ACC112 (cell line): Measurements from ENCODE around the gene FOXC2.
"Not testable (repeated sequence)": the region's sequence is repeated elsewhere in the genome, so short reads cannot be mapped to it uniquely, and the experiment has no call there.

Source experiments
- H2AFZ ChIP-seq: fragments of 200-600 bp; sonication (generic); one replicate; pipeline ENCODE4 v1.6.0; 2017; ENCODE audit warnings: antibody characterized with exemption, low read length; ENCODE audit not compliant: unreplicated experiment
- H3K27ac ChIP-seq: fragments of 200-600 bp; sonication (generic); 2 replicates; pipeline ENCODE4 v1.5.1; 2014; ENCODE audit warnings: low read depth, mild to moderate bottlenecking, antibody characterized with exemption, low read length, moderate library complexity
- H3K27me3 ChIP-seq: fragments of 200-600 bp; sonication (generic); 2 replicates; pipeline ENCODE4 v1.6.1; 2014; ENCODE audit warnings: mild to moderate bottlenecking, antibody characterized with exemption, low read length, moderate library complexity, mixed read lengths; ENCODE audit not compliant: insufficient read depth
- H3K36me3 ChIP-seq: fragments of 200-600 bp; sonication (generic); 2 replicates; pipeline ENCODE4 v1.6.1; 2016; ENCODE audit warnings: mild to moderate bottlenecking, antibody characterized with exemption, low read length, moderate library complexity, mixed read lengths; ENCODE audit not compliant: insufficient read depth
- H3K4me1 ChIP-seq: fragments of 200-600 bp; sonication (generic); one replicate; pipeline ENCODE4 v1.6.1; 2016; ENCODE audit warnings: low read length, mixed read lengths; ENCODE audit not compliant: insufficient read depth, unreplicated experiment, control insufficient read depth
- H3K4me3 ChIP-seq: fragments of 200-600 bp; sonication (generic); 2 replicates; pipeline ENCODE4 v1.5.1; 2014; ENCODE audit warnings: mild to moderate bottlenecking, low read depth, low read length
- H3K79me2 ChIP-seq: fragments of 200-600 bp; sonication (generic); one replicate; pipeline ENCODE4 v1.6.0; 2016; ENCODE audit warnings: low read length; ENCODE audit not compliant: control insufficient read depth, unreplicated experiment, insufficient read depth

FOXC2 gene

GRCh38 chr16:86579268-86580062 is 12.8 kb downstream of the FOXC2 start:
- Histone ChIP-seq H3K36me3 (no peaks in the 10 kb centered on the region; the same call in 1 of the 2 replicates), H3K4me3 (peak overlapping the region; percentile 13), H3K27ac (peak overlapping the region; percentile 83), H3K4me1 (peaks cover 44% of the 10 kb centered on the region), H3K27me3 (no peaks in the 10 kb centered on the region), H2AFZ (no peak overlapping the region), H3K79me2 (peaks cover 62% of the 10 kb centered on the region)

GRCh38 chr16:86580063-86580790 is 13.6 kb downstream of the FOXC2 start:
- peak overlapping the region; percentile 83; the same call in 1 of the 2 replicates for H3K27ac ChIP-seq
- peak overlapping the region; percentile 13 for H3K4me3 ChIP-seq
- H3K27me3 ChIP-seq = no peaks in the 10 kb centered on the region
- no peak overlapping the region for H2AFZ ChIP-seq
- peaks cover 46% of the 10 kb centered on the region for H3K4me1 ChIP-seq
- H3K79me2 ChIP-seq = peaks cover 54% of the 10 kb centered on the region
- no peaks in the 10 kb centered on the region; the same call in 1 of the 2 replicates for H3K36me3 ChIP-seq

GRCh38 chr16:86580791-86581170 is 14.2 kb downstream of the FOXC2 start:
- Histone ChIP-seq H3K27me3 (no peaks in the 10 kb centered on the region), H3K36me3 (no peaks in the 10 kb centered on the region; the same call in 1 of the 2 replicates), H3K27ac (peak overlapping the region; percentile 17; the same call in 1 of the 2 replicates), H3K4me3 (no peak overlapping the region; the same call in 1 of the 2 replicates), H3K79me2 (peaks cover 52% of the 10 kb centered on the region), H3K4me1 (peaks cover 48% of the 10 kb centered on the region), H2AFZ (no peak overlapping the region)

GRCh38 chr16:86581458-86581857 is 14.8 kb downstream of the FOXC2 start:
- H2AFZ ChIP-seq = no peak overlapping the region
- H3K4me1 ChIP-seq = peaks cover 55% of the 10 kb centered on the region

GRCh38 chr16:86584071-86584685 is 17.5 kb downstream of the FOXC2 start:
- no peak overlapping the region for H2AFZ ChIP-seq
- peaks cover 29% of the 10 kb centered on the region for H3K79me2 ChIP-seq
- H3K27ac ChIP-seq = peak overlapping the region; percentile 96
- no peaks in the 10 kb centered on the region; the same call in 1 of the 2 replicates for H3K36me3 ChIP-seq
- H3K4me1 ChIP-seq = peaks cover 52% of the 10 kb centered on the region
- H3K4me3 ChIP-seq = no peak overlapping the region
- H3K27me3 ChIP-seq = no peaks in the 10 kb centered on the region

More at GRCh38 chr16:86581458-86581857, 14.8 kb downstream of the FOXC2 start:
- Histone ChIP-seq H3K4me3 (no peak overlapping the region), H3K79me2 (peaks cover 49% of the 10 kb centered on the region), H3K27ac (peak overlapping the region; percentile 17), H3K27me3 (no peaks in the 10 kb centered on the region), H3K36me3 (no peaks in the 10 kb centered on the region; the same call in 1 of the 2 replicates)

GRCh38 chr16:86584726-86585721 is 18.4 kb downstream of the FOXC2 start:
- Histone ChIP-seq H3K4me3 (peak overlapping the region; percentile 45; the same call in 1 of the 2 replicates), H2AFZ (peak overlapping the region; percentile 44), H3K36me3 (no peaks in the 10 kb centered on the region; the same call in 1 of the 2 replicates), H3K27ac (peak overlapping the region; percentile 96), H3K79me2 (peaks cover 21% of the 10 kb centered on the region), H3K4me1 (peaks cover 57% of the 10 kb centered on the region), H3K27me3 (no peaks in the 10 kb centered on the region)

- Histone ChIP-seq H3K27ac (peak overlapping the region; percentile 96), H2AFZ (peak overlapping the region; percentile 44)
Measured at GRCh38 chr16:86585821-86586611, 19.4 kb downstream of the FOXC2 start.

GRCh38 chr16:86587487-86587886 is 20.9 kb downstream of the FOXC2 start:
- peaks cover 60% of the 10 kb centered on the region for H3K4me1 ChIP-seq
- no peak overlapping the region for H3K4me3 ChIP-seq
- H3K79me2 ChIP-seq = peaks cover 4% of the 10 kb centered on the region
- H2AFZ ChIP-seq = no peak overlapping the region
- H3K27ac ChIP-seq = no peak overlapping the region
- no peaks in the 10 kb centered on the region for H3K27me3 ChIP-seq
- no peaks in the 10 kb centered on the region; the same call in 1 of the 2 replicates for H3K36me3 ChIP-seq

More at GRCh38 chr16:86585821-86586611, 19.4 kb downstream of the FOXC2 start:
- Histone ChIP-seq H3K4me3 (peak overlapping the region; percentile 45; the same call in 1 of the 2 replicates), H3K36me3 (no peaks in the 10 kb centered on the region; the same call in 1 of the 2 replicates), H3K4me1 (peaks cover 66% of the 10 kb centered on the region), H3K79me2 (peaks cover 11% of the 10 kb centered on the region), H3K27me3 (no peaks in the 10 kb centered on the region)

GRCh38 chr16:86587955-86588354 is 21.3 kb downstream of the FOXC2 start:
- H3K4me1 ChIP-seq = peaks cover 60% of the 10 kb centered on the region
- H2AFZ ChIP-seq, H3K79me2 ChIP-seq, H3K27me3 ChIP-seq, H3K4me3 ChIP-seq, H3K36me3 ChIP-seq, H3K27ac ChIP-seq: not testable (repeated sequence)
